ENCODE measurements around the gene NCKAP5.

Gene NCKAP5

GRCh38 chr2:133605766-133606137 lies 37.5 kb upstream of the NCKAP5 start:
- Histone ChIP-seq H3K9me3 (ENCODE audit: severe bottlenecking) (no peaks in the 10 kb centered on the region), H3K36me3 (ENCODE audit: low read depth) (no peaks in the 10 kb centered on the region), H3K27me3 (ENCODE audit: insufficient read depth, poor library complexity, severe bottlenecking) (no peaks in the 10 kb centered on the region), H3K27ac (ENCODE audit: poor library complexity, severe bottlenecking) (no peak overlapping the region), H3K4me1 (ENCODE audit: insufficient read depth, poor library complexity, severe bottlenecking) (no peaks in the 10 kb centered on the region), H3K4me3 (ENCODE audit: severe bottlenecking) (no peak overlapping the region)
- ATAC-seq (ENCODE audit: low read depth) (no peak), DNase-seq (ENCODE audit: low spot score) (no peak)
- no peak for TF ChIP-seq CTCF (IDR thresholded peaks at IDR 0.05; ENCODE audit: poor library complexity, severe bottlenecking)

- DNase-seq (ENCODE audit: low spot score), result no peak
- no peak overlapping the region for H3K4me3 ChIP-seq (ENCODE audit: severe bottlenecking)
- no peak overlapping the region for H3K27ac ChIP-seq (ENCODE audit: poor library complexity, severe bottlenecking)
- H3K4me1 ChIP-seq (ENCODE audit: insufficient read depth, poor library complexity, severe bottlenecking), result no peaks in the 10 kb centered on the region
- ATAC-seq (ENCODE audit: low read depth), result no peak
- no peaks in the 10 kb centered on the region for H3K9me3 ChIP-seq (ENCODE audit: severe bottlenecking)
- no peak for TF ChIP-seq CTCF (IDR thresholded peaks at IDR 0.05; ENCODE audit: poor library complexity, severe bottlenecking)
- H3K27me3 ChIP-seq (ENCODE audit: insufficient read depth, poor library complexity, severe bottlenecking), result no peaks in the 10 kb centered on the region
- H3K36me3 ChIP-seq (ENCODE audit: low read depth), result no peaks in the 10 kb centered on the region
These were observed 36.9 kb upstream of the NCKAP5 start for GRCh38 chr2:133605011-133605765.

GRCh38 chr2:133603109-133603508 lies 34.8 kb upstream of the NCKAP5 start:
- Histone ChIP-seq H3K36me3 (ENCODE audit: low read depth) (no peaks in the 10 kb centered on the region), H3K9me3 (ENCODE audit: severe bottlenecking) (no peaks in the 10 kb centered on the region), H3K4me3 (ENCODE audit: severe bottlenecking) (no peak overlapping the region), H3K4me1 (ENCODE audit: insufficient read depth, poor library complexity, severe bottlenecking) (no peaks in the 10 kb centered on the region), H3K27ac (ENCODE audit: poor library complexity, severe bottlenecking) (no peak overlapping the region), H3K27me3 (ENCODE audit: insufficient read depth, poor library complexity, severe bottlenecking) (no peaks in the 10 kb centered on the region)
- TF ChIP-seq CTCF (IDR thresholded peaks at IDR 0.05; ENCODE audit: poor library complexity, severe bottlenecking), result no peak
- ATAC-seq (ENCODE audit: low read depth), result no peak
- no peak for DNase-seq (ENCODE audit: low spot score)

- H3K27ac ChIP-seq (ENCODE audit: poor library complexity, severe bottlenecking), result no peak overlapping the region
- H3K4me3 ChIP-seq (ENCODE audit: severe bottlenecking), result no peak overlapping the region
- no peaks in the 10 kb centered on the region for H3K4me1 ChIP-seq (ENCODE audit: insufficient read depth, poor library complexity, severe bottlenecking)
- no peak for ATAC-seq (ENCODE audit: low read depth)
- no peak for TF ChIP-seq CTCF (IDR thresholded peaks at IDR 0.05; ENCODE audit: poor library complexity, severe bottlenecking)
- H3K27me3 ChIP-seq (ENCODE audit: insufficient read depth, poor library complexity, severe bottlenecking), result no peaks in the 10 kb centered on the region
- no peak for DNase-seq (ENCODE audit: low spot score)
- no peaks in the 10 kb centered on the region for H3K36me3 ChIP-seq (ENCODE audit: low read depth)
- H3K9me3 ChIP-seq (ENCODE audit: severe bottlenecking), result no peaks in the 10 kb centered on the region
These were observed 34.3 kb upstream of the NCKAP5 start for GRCh38 chr2:133602538-133602937.

- TF ChIP-seq CTCF (IDR thresholded peaks at IDR 0.05; ENCODE audit: poor library complexity, severe bottlenecking), result no peak
- DNase-seq (ENCODE audit: low spot score), result no peak
- no peaks in the 10 kb centered on the region for H3K4me1 ChIP-seq (ENCODE audit: insufficient read depth, poor library complexity, severe bottlenecking)
- H3K4me3 ChIP-seq (ENCODE audit: severe bottlenecking), result no peak overlapping the region
- ATAC-seq (ENCODE audit: low read depth), result no peak
- no peaks in the 10 kb centered on the region for H3K27me3 ChIP-seq (ENCODE audit: insufficient read depth, poor library complexity, severe bottlenecking)
- no peaks in the 10 kb centered on the region for H3K36me3 ChIP-seq (ENCODE audit: low read depth)
- H3K27ac ChIP-seq (ENCODE audit: poor library complexity, severe bottlenecking), result no peak overlapping the region
- H3K9me3 ChIP-seq (ENCODE audit: severe bottlenecking), result no peaks in the 10 kb centered on the region
These were observed 32.1 kb upstream of the NCKAP5 start for GRCh38 chr2:133600266-133600928.

Data from RWPE2 (cell line).